ENCODE measurements around the gene ANKRD44.

- peak; percentile 88; the same call in 1 of the 2 replicates for TF ChIP-seq SIN3A (IDR thresholded peaks at IDR 0.05; ENCODE audit: borderline replicate concordance, insufficient read depth, low read length)
- TF ChIP-seq REST (IDR thresholded peaks at IDR 0.05; ENCODE audit: insufficient read depth in 1 of 2, low read depth in 2 of 2, low read length in 2 of 2): no peak
- TF ChIP-seq TAF1 (IDR thresholded peaks at IDR 0.05; ENCODE audit: borderline replicate concordance, insufficient read depth, low read length): no peak
- no peak for TF ChIP-seq POLR2AphosphoS5 (IDR thresholded peaks at IDR 0.05; ENCODE audit: low read depth, low read length)
These were observed 218.1 kb downstream of the ANKRD44 start for GRCh38 chr2:197092431-197092830.

All from PFSK-1 (cell line).